Caco-2 (cell line): ENCODE data around the gene MEIOB. TPM values are rescaled to one million over a fixed set of nuclear protein-coding genes. Genes with fewer than 3 reads are reported as not detected.

Experiments
- BruUV-seq: library from RNA; stranded (reverse); fragments of 400-500 nt; replicated peaks from 2 replicates; lab custom pipeline; 2021; lab: Mats Ljungman, UMichigan
- CTCF ChIA-PET: fragments of 300-600 bp; sonication (Branson Sonifier 250); formaldehyde crosslinking; loops from one replicate; lab custom pipeline; 2022; ENCODE audit warnings: antibody characterized with exemption; lab: Charles Lee
- POLR2A ChIA-PET: fragments of 300-600 bp; sonication (Branson Sonifier 250); formaldehyde crosslinking; loops from one replicate; lab custom pipeline; 2022; ENCODE audit warnings: antibody characterized with exemption; lab: Charles Lee
- DNase-seq, 2 experiments: peaks; one replicate each; pipeline versions ENCODE4 v3.0.0 to v3.0.0-alpha.2; 2020 to 2022
- H3K27me3 ChIP-seq: replicated peaks from 2 replicates; pipeline ENCODE4 v1.6.0; 2011; ENCODE audit warnings: low read length; ENCODE audit not compliant: control insufficient read depth, insufficient read depth
- H3K36me3 ChIP-seq: 2 replicates; pipeline ENCODE4 v1.5.1; 2011; ENCODE audit warnings: low read length; ENCODE audit not compliant: control insufficient read depth, insufficient read depth
- H3K4me1 ChIP-seq: fragments of 250-450 bp; sonication (Bioruptor Pico); 2 replicates; pipeline ENCODE4 v1.5.1; 2020; ENCODE audit warnings: mild to moderate bottlenecking
- H3K4me3 ChIP-seq: 2 replicates; pipeline ENCODE4 v1.5.1; 2011; ENCODE audit warnings: low read depth, mild to moderate bottlenecking, control low read depth, low read length
- H3K9me3 ChIP-seq: fragments of 250-450 bp; sonication (Bioruptor Pico); 2 replicates; pipeline ENCODE4 v1.5.1; 2020; ENCODE audit warnings: mild to moderate bottlenecking, moderate library complexity
- H3K27ac Mint-ChIP-seq: one replicate; pipeline ENCODE4 v1.8.0; 2022; ENCODE audit warnings: mixed read lengths; ENCODE audit not compliant: unreplicated experiment
- H3K27me3 Mint-ChIP-seq: one replicate; pipeline ENCODE4 v1.8.0; 2022; ENCODE audit warnings: mixed read lengths; ENCODE audit not compliant: insufficient read depth, unreplicated experiment
- H3K36me3 Mint-ChIP-seq: one replicate; pipeline ENCODE4 v1.8.0; 2022; ENCODE audit warnings: mild to moderate bottlenecking, mixed read lengths; ENCODE audit not compliant: insufficient read depth, unreplicated experiment
- H3K4me1 Mint-ChIP-seq: one replicate; pipeline ENCODE4 v1.8.0; 2022; ENCODE audit warnings: low read depth, mixed read lengths; ENCODE audit not compliant: unreplicated experiment
- H3K4me3 Mint-ChIP-seq: one replicate; pipeline ENCODE4 v1.8.0; 2022; ENCODE audit warnings: mild to moderate bottlenecking, moderate library complexity, mixed read lengths; ENCODE audit not compliant: unreplicated experiment
- H3K9me3 Mint-ChIP-seq: one replicate; pipeline ENCODE4 v1.8.0; 2022; ENCODE audit warnings: mixed read lengths; ENCODE audit not compliant: unreplicated experiment
- CTCF ChIP-seq, 2 experiments: fragments of 200-600 bp in 1 of 2; IDR thresholded peaks; 1 replicate in 1 of 2; 2 replicates in 1 of 2; pipeline versions ENCODE4 v1.5.1 to v1.8.0; 2011 to 2022; ENCODE audit warnings: antibody characterized with exemption in 1 of 2, control low read depth in 1 of 2, inconsistent platforms in 1 of 2, low read depth in 1 of 2, low read length in 1 of 2, mild to moderate bottlenecking in 1 of 2, moderate library complexity in 1 of 2; ENCODE audit not compliant: insufficient read depth in 1 of 2, severe bottlenecking in 1 of 2, unreplicated experiment in 1 of 2
- intact Hi-C: fragments of 100-400 bp; cut with micrococcal nuclease; formaldehyde crosslinking; loops from one replicate; pipeline ENCODE4 v1.10.0; 2022; ENCODE audit not compliant: unreplicated experiment
- total RNA-seq: library from RNA; stranded (reverse); gene quantifications from 2 replicates; pipeline ENCODE4 v1.2.3, GENCODE V29; 2022

The MEIOB gene
- total RNA-seq, 1 experiment from 2014 or later = not detected

- no peaks in the 10 kb centered on the region for H3K36me3 Mint-ChIP-seq
- POLR2A ChIA-PET = no interaction called here
- DNase-seq = no peak
- intact Hi-C loops = no loop called here
- Histone ChIP-seq H3K27me3 (no peaks in the 10 kb centered on the region), H3K4me1 (no peaks in the 10 kb centered on the region), H3K9me3 (no peaks in the 10 kb centered on the region), H3K4me3 (no peak overlapping the region), H3K36me3 (no peaks in the 10 kb centered on the region)
- no peaks in the 10 kb centered on the region for H3K27me3 Mint-ChIP-seq
- no TSS peak for BruUV-seq
- CTCF ChIA-PET = no interaction called here
- TF ChIP-seq CTCF (IDR thresholded peaks at IDR 0.05; ENCODE audit: insufficient read depth in 1 of 2, low read depth in 1 of 2, low read length in 1 of 2, severe bottlenecking in 1 of 2, unreplicated experiment in 1 of 2) = no peak
- no peak overlapping the region for H3K27ac Mint-ChIP-seq
- H3K4me1 Mint-ChIP-seq = no peaks in the 10 kb centered on the region
- H3K4me3 Mint-ChIP-seq = no peak overlapping the region
- H3K9me3 Mint-ChIP-seq = no peaks in the 10 kb centered on the region
These were observed 34.8 kb upstream of the MEIOB start for GRCh38 chr16:1906846-1907165.

GRCh38 chr16:1906055-1906845, 34.3 kb upstream of the MEIOB start:
- H3K27ac Mint-ChIP-seq = no peak overlapping the region
- CTCF ChIA-PET = no interaction called here
- H3K36me3 ChIP-seq = no peaks in the 10 kb centered on the region
- H3K9me3 Mint-ChIP-seq = no peaks in the 10 kb centered on the region
- no peaks in the 10 kb centered on the region for H3K27me3 ChIP-seq
- intact Hi-C loops = no loop called here
- POLR2A ChIA-PET = no interaction called here
- TF ChIP-seq CTCF (IDR thresholded peaks at IDR 0.05; ENCODE audit: insufficient read depth in 1 of 2, low read depth in 1 of 2, low read length in 1 of 2, severe bottlenecking in 1 of 2, unreplicated experiment in 1 of 2) = no peak
- DNase-seq = no peak
- H3K4me3 ChIP-seq = no peak overlapping the region
- BruUV-seq = no TSS peak
- no peaks in the 10 kb centered on the region for H3K27me3 Mint-ChIP-seq
- H3K4me1 Mint-ChIP-seq = no peaks in the 10 kb centered on the region
- no peaks in the 10 kb centered on the region for H3K4me1 ChIP-seq
- no peak overlapping the region for H3K4me3 Mint-ChIP-seq
- no peaks in the 10 kb centered on the region for H3K36me3 Mint-ChIP-seq
- H3K9me3 ChIP-seq = no peaks in the 10 kb centered on the region

- no peaks in the 10 kb centered on the region for H3K27me3 Mint-ChIP-seq
- BruUV-seq = no TSS peak
- DNase-seq = no peak
- no peak for TF ChIP-seq CTCF (IDR thresholded peaks at IDR 0.05; ENCODE audit: insufficient read depth in 1 of 2, low read depth in 1 of 2, low read length in 1 of 2, severe bottlenecking in 1 of 2, unreplicated experiment in 1 of 2)
- no peaks in the 10 kb centered on the region for H3K9me3 Mint-ChIP-seq
- no peaks in the 10 kb centered on the region for H3K9me3 ChIP-seq
- POLR2A ChIA-PET = no interaction called here
- CTCF ChIA-PET = no interaction called here
- no peak overlapping the region for H3K27ac Mint-ChIP-seq
- no peaks in the 10 kb centered on the region for H3K4me1 ChIP-seq
- no peaks in the 10 kb centered on the region for H3K27me3 ChIP-seq
- no peak overlapping the region for H3K4me3 Mint-ChIP-seq
- H3K4me3 ChIP-seq = no peak overlapping the region
- no peaks in the 10 kb centered on the region for H3K36me3 Mint-ChIP-seq
- H3K36me3 ChIP-seq = no peaks in the 10 kb centered on the region
- intact Hi-C loops = no loop called here
- H3K4me1 Mint-ChIP-seq = no peaks in the 10 kb centered on the region
These were observed 32.2 kb upstream of the MEIOB start for GRCh38 chr16:1903845-1904840.
